Kidney (tissue), 14 donors: ENCODE measurements around the gene RAD51B. TPM values are rescaled to one million over a fixed set of nuclear protein-coding genes. Genes with fewer than 3 reads are reported as not detected.

Experiments used
- DNase-seq, 5 donors: peaks; one replicate each; pipeline ENCODE4 v3.0.0-alpha.2; 2013 to 2020
- FAIRE-seq: peaks from 2 replicates; lab custom pipeline; 2012; peaks lifted over from hg19 to GRCh38; lab: Jason Lieb, UNC
- H3K27ac ChIP-seq, 2 donors: one replicate each; pipeline ENCODE4 v1.7.0; 2013; ENCODE audit warnings: low read depth in 2 of 2, low read length in 2 of 2, inconsistent platforms in 1 of 2
- H3K27me3 ChIP-seq: one replicate; pipeline ENCODE4 v1.7.1; 2013; ENCODE audit warnings: low read length, inconsistent platforms; ENCODE audit not compliant: control insufficient read depth, insufficient read depth
- H3K36me3 ChIP-seq, 3 donors: one replicate each; pipeline versions ENCODE4 v1.7.0 to v1.7.1; 2013; ENCODE audit warnings: low read length in 3 of 3, control low read depth in 1 of 3, inconsistent platforms in 1 of 3; ENCODE audit not compliant: insufficient read depth in 3 of 3, control insufficient read depth in 2 of 3
- H3K4me1 ChIP-seq, 3 donors: one replicate each; pipeline versions ENCODE4 v1.7.0 to v1.7.1; 2013; ENCODE audit warnings: low read length in 3 of 3, inconsistent platforms in 1 of 3, low read depth in 1 of 3; ENCODE audit not compliant: control insufficient read depth in 2 of 3, insufficient read depth in 2 of 3
- H3K4me3 ChIP-seq, 3 donors: one replicate each; pipeline versions ENCODE4 v1.7.0 to v1.8.1; 2013; ENCODE audit warnings: low read length in 3 of 3, control low read depth in 1 of 3, inconsistent platforms in 1 of 3
- H3K9ac ChIP-seq, 3 donors: one replicate each; pipeline versions ENCODE4 v1.7.0 to v1.7.1; 2013; ENCODE audit warnings: low read length in 3 of 3, control low read depth in 1 of 3, inconsistent platforms in 1 of 3
- H3K9me3 ChIP-seq, 3 donors: one replicate each; pipeline versions ENCODE4 v1.7.0 to v1.7.1; 2013; ENCODE audit warnings: low read length in 3 of 3, control low read depth in 1 of 3, inconsistent platforms in 1 of 3; ENCODE audit not compliant: control insufficient read depth in 2 of 3, insufficient read depth in 1 of 3
- intact Hi-C: fragments of 100-400 bp; cut with DNase I; formaldehyde crosslinking; loops from one replicate; pipeline ENCODE4 v1.11.1; 2022
- polyA plus RNA-seq: library from polyadenylated mRNA; stranded (reverse); fragments of 350-450 nt; fragmentation: Illumina TruSeq; extraction: RNeasy Lipid Tissue Mini Kit (QIAGEN cat#74804); gene quantifications from one replicate; pipeline ENCODE4 v1.2.3, GENCODE V29; 2014; ENCODE audit warnings: low read depth, low replicate concordance; ENCODE audit not compliant: insufficient read depth
- total RNA-seq: library from RNA; stranded (reverse); fragmentation: NEBNext Ultra II Directional; extraction: Animal tissue kit (Norgen Biotek cat#: 25700); gene quantifications from one replicate; pipeline ENCODE4 v1.2.1, GENCODE V29; 2021
- TF ChIP-seq, protein P1 (sequence below): IDR thresholded peaks from 3 replicates; pipeline ENCODE4 v1.5.1; 2012; ENCODE audit warnings: mild to moderate bottlenecking, moderate library complexity, borderline replicate concordance; ENCODE audit not compliant: insufficient read depth; ENCODE audit errors: extremely low read depth
- donor health status: control.
- donor health status: control.
- donor health status: control.
- donor health status: control.
- donor health status: control.
- donor health status: DM: yes; HTN: yes; CAD: no.
- donor health status: Normal renal cell carcinoma (clear cell type).

The RAD51B gene
- total and polyA plus RNA-seq, 2 donors from 2014 or later, result 6.9 to 18.0 TPM

DNA sequence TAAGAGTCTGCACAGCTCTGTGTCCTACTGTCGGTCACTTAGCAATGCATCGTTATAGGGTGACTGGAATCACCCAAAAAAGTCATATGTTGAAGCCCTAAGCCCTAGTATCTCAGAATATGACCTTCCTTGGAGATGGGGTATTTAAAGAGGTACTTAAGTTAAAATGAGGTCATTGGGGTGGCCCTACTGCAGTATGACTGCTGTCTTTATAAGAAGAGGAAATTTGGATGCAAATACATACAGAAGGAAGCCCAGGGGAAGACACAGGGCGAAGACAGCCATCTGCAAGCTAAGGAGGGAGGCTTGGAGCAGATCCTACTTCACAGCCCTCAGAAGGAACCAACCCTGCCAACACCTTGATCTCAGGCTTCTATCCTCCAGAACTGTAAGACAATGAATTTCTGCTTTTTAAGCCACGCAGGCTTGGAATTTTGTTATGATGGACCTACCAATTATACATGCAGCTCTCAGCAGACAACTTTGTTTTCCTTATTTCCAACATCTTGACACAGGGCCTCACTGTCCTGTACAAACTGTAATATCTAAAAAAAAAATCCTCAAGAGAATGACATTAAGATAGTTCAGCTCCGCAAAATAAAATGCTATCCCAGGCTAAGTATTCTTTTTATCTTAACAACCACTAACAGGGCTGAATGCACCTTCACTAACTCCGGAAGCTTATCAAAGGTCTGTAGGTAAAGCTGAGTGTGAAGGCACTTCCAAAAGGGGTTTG lies 932.9 kb downstream of the RAD51B start:
- no peak for FAIRE-seq

DNA sequence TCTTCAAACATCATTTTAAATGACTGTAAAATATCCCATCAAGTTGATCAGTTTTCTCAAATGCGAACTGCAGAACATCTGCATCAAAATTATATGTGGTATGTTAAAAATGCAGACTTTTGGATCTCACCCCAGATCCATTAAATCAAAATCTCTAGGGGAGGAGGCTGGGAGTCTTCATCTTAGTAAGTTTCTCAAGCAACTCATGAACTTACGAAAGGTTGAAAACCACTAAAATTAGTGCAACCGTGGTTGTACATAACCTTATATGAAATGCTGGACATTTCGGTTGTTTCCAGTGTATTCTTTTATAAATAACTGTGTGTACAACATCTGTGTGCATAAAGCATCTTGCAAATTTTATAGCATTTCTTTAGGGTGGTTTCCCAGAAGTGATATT lies 934.1 kb downstream of the RAD51B start:
- Histone ChIP-seq H3K9ac (no peak overlapping the region), H3K27me3 (no peaks in the 10 kb centered on the region), H3K4me3 (no peak overlapping the region), H3K27ac (no peak overlapping the region), H3K9me3 (no peaks in the 10 kb centered on the region), H3K36me3 (no peaks in the 10 kb centered on the region), H3K4me1 (peaks cover 4 to 31% (median 29%) of the 10 kb centered on the region in 3 donors)
- intact Hi-C loops, result no loop called here
- peak in 1 of 5 donors; percentile 68 for DNase-seq
- TF ChIP-seq, protein P1, sequence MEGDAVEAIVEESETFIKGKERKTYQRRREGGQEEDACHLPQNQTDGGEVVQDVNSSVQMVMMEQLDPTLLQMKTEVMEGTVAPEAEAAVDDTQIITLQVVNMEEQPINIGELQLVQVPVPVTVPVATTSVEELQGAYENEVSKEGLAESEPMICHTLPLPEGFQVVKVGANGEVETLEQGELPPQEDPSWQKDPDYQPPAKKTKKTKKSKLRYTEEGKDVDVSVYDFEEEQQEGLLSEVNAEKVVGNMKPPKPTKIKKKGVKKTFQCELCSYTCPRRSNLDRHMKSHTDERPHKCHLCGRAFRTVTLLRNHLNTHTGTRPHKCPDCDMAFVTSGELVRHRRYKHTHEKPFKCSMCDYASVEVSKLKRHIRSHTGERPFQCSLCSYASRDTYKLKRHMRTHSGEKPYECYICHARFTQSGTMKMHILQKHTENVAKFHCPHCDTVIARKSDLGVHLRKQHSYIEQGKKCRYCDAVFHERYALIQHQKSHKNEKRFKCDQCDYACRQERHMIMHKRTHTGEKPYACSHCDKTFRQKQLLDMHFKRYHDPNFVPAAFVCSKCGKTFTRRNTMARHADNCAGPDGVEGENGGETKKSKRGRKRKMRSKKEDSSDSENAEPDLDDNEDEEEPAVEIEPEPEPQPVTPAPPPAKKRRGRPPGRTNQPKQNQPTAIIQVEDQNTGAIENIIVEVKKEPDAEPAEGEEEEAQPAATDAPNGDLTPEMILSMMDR, result no peak
- no peak for FAIRE-seq

More for the DNA sequence above, 932.9 kb downstream of the RAD51B start:
- Histone ChIP-seq H3K9me3 (no peaks in the 10 kb centered on the region), H3K27ac (no peak overlapping the region), H3K9ac (no peak overlapping the region), H3K4me1 (peaks cover 4 to 28% (median 21%) of the 10 kb centered on the region in 3 donors), H3K4me3 (no peak overlapping the region), H3K27me3 (no peaks in the 10 kb centered on the region), H3K36me3 (no peaks in the 10 kb centered on the region)
- no peak for DNase-seq
- TF ChIP-seq, protein P1, result no peak
- intact Hi-C loops, result no loop called here

DNA sequence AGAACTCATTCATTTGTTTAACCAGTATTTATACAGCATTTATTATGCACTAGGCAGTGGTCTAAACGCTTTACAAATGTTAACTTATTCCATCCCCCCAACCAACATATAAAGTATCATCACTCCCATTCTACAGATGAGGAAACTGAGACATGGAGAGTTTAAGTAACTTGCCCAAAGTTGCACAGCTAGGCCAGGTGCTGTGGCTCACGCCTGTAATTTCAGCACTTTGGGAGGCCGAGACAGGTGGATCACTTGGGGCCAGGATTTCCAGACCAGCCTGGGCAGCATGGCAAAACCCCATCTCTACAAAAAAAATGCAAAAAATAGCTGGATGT lies 935.4 kb downstream of the RAD51B start:
- Histone ChIP-seq H3K4me1 (peaks cover 4 to 29% (median 28%) of the 10 kb centered on the region in 3 donors), H3K4me3 (no peak overlapping the region), H3K9ac (no peak overlapping the region), H3K27ac (no peak overlapping the region), H3K36me3 (no peaks in the 10 kb centered on the region), H3K27me3 (no peaks in the 10 kb centered on the region), H3K9me3 (no peaks in the 10 kb centered on the region)
- DNase-seq (no peak), FAIRE-seq (no peak)
- intact Hi-C loops, result no loop called here
- TF ChIP-seq, protein P1, result no peak
